Ammon's horn (tissue), 1 donor: ENCODE data around the gene RPTOR.

Experiments
- DNase-seq: peaks from one replicate; pipeline ENCODE4 v3.0.0-alpha.2; 2016; ENCODE audit warnings: low spot score

RPTOR gene

DNA sequence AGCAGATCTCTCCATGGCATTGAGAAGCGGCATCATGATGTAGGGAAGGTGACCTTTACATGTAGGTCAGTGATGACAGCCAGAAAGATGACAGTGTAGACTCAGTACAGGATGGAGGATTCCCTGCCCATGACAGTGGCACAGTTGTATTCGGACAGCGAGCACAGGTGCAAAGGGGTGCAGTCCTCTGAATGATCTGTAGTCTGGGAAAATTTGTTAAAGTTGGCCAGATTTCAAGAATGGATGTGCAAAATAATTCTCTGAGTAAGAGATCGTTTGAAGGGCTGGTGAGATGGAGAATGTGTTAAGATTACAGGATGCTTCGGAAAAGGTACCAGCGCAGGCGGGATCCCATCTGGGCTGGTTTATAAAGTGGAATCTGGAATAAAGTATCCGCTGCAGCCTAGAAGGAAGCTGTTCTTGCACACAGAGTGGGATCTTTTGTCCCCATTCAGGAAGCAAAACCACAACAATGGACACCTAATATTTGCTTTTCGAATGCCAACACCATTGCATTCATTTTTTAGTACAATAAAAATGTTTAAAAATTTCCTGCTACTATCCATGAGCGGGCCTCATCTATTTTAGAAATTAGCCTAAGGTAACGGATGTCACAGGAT is 101.2 kb downstream of the RPTOR start:
- no peak for DNase-seq

DNA sequence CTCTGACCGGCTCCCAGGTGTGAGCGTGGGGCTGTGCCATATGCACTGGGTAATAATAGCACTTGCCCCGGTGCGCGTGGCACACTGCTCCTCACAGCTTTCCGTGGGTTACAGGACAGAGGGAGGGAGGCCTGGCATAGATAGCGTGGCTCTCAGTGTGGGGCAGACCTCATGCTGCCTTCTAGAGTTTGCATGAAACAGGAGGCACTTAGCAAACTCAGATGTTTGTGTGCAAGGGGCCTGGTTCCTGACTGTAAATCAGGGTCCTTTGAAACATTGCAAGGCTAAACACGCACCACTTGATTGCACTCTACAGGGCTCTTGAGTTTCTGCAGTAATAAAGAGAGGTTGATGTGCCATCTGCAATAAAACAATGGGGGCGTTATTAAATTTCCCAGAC is 101.7 kb downstream of the RPTOR start:
- DNase-seq: no peak

DNA sequence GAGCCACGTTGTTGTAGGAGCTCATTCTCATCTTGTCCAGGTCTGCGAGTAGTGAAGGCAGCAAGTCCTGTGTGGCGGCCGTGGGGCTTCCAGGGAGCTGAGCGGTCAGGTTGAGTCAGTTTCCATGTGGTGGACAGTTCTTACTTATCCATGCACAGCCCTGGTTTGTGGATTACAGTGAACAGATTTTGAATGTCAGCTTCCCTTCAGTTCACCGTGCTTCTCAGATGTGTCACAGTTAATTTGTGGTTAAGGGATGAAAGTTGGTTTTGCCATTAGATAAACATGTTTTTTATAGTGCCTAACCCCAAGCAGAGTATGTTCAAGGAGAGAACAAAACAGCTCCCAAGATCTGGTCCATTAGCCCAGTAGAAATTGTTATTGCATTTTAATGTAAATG is 103.1 kb downstream of the RPTOR start:
- no peak for DNase-seq

DNA sequence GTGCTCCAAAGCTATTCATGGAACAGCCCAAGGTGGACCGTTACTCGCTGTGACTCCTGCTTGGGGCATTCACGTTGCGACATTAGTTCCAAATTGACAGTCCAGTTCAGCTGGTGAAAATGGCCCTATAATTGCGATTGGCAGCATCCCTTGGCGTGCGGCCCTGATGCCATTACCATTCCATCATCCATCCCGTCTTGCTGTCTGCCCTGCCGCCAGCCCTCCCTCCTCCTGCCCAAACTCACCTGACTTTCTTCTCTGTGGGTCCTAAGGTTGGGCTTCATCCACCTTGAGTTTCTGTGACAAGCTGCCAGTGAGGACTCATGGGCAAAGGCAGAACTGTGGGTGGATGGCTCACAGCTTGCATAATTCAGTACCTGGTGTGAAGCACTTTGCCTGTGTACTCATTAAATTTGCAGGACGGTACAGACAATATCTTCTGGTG is 104.6 kb downstream of the RPTOR start:
- no peak for DNase-seq

DNA sequence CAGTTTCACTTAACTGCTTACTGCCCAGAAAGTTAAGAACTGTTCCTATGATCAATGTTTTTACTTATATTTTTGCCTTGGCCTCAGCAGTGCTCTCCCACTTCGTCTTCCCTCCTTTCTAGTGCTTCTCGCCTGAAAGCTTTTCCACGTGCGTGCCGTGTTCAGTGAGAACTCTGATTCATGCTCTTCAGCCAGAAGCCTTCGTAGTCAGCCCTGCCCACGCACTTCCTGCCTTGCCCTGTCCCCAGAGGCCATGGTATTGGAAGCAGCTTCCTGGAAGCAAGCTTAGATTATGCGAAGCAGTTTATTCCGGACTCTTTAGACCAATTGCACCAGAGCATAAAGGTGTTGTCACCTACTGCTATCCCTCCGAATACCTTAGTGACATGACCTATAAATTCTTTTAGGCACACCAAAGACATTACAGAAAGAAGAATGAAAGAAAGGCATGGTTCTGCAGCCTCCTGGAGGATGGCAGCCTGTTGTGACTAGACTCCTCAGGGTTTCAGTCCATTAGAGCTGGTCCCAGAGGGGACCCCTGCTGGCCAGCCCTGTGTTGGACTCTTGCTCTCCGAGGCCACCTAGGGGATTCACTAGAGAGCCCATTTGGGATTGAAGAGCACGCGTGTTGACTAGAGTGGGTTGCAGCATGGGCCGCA is 105.2 kb downstream of the RPTOR start:
- DNase-seq: no peak

DNA sequence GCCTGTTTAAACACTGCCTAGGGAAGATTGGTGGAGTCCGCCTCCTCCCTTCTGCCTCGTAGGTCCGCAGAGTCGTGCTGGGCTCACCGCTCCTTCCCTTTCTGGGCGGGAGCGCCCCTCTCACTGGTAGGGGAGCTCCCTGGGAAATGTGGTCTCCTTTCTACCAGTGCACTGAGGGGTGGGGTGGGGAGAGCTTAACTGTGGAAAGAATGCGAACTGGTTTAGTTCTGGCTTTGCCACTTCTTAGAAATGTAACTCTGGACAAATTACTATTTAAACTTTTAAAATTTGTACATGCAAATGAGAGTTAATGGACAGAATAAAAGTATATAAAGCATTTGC is 105.7 kb downstream of the RPTOR start:
- DNase-seq: no peak

DNA sequence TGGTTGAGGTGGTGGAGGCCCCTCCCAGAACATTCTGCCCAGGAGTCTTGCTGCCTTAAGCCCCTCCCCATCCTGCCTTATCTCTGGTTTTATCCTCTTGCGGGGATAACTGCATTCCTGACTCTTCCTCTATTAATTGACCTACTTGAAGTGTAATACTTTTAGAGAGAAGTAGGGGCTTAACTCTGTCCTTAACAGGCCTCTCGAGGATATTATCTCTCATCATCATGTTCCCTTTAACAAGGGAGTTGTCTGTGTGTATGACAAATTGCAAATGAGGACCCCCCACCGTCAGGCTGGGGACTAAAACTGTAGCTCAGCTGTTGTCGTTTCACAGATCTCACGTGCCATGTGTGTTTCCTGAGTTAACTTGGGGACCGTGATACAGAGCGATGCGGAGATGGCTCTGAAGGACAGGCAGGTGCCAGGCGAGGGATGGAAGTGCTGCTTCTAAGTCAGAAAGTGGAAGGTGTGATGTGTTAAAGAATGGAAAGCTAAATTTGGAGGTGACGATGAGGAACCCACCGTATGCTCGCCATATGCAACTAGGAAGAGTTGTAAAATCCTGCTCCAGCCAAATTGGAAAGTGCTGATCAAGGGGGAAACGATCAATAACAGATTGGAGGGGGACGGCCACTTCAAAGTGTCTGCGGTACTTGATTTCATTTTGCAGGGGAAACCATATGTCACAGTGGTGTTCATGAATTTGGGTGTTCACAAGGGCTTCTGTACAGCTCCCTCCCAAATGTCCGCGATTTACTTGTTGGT is 106.3 kb downstream of the RPTOR start:
- DNase-seq: no peak

DNA sequence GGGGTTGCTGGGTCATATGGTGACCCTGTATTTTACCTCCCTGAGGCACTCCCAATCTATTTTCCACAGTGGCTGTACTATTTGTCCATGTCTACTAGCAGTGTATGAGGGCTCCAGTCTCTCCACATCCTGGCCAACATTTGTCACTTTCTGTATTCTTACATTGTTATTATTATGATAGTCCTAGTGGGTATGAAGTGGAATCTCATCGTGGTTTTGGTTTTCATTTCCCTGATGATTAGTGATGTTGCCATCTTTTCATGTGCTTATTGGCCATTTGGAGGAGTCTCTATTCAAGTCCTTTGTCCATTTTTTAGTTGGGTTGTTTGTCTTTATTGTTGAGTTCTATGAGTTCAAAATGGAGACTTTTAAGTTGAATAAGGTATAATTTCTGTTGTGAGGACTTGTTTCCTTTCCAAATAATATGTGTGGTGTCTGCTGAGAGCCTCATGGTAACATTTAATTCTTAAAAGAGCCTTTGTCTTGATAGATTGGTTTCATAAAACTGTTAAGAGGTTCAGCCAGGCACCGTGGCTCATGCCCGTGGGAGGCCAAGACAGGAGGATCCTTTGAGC is 108.2 kb downstream of the RPTOR start:
- DNase-seq: no peak

DNA sequence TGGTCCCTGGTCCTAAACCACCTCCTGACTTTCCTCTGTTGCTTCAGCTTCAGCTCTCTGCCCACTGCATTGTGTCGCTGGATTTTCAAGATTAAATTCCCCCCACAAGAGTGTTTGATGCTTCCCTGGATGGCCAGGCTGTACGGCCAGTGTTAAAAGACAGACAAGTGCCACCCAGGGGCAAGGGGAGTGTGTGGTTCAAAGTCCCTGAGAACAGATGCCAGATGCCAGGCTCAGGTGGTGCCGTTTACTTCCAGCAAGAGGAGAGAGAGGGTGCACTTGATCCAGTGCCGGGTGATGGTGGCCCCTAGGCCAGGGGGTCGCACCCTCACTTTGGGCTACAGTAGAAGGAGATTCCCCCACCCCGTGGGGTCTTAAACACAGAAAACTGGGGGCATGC is 109.2 kb downstream of the RPTOR start:
- DNase-seq: no peak

DNA sequence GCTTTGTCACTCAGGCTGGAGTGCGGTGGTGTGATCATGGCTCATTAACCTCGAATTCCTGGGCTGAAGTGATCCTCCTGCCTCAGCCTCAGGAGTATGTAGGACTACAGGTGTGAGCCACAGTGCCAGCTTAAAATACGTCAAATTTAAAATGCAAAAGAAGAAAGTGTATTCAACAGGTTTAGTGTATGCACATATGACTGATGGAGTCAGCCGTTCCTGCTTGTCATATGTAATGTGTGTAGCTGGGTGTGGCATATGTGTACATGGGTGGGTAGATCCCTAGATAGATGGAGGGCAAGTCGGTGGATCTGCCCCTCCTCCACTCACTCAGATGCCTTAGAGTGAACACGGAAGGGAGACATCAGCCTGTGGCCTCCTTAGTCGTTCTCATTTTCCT is 111.0 kb downstream of the RPTOR start:
- DNase-seq: no peak

DNA sequence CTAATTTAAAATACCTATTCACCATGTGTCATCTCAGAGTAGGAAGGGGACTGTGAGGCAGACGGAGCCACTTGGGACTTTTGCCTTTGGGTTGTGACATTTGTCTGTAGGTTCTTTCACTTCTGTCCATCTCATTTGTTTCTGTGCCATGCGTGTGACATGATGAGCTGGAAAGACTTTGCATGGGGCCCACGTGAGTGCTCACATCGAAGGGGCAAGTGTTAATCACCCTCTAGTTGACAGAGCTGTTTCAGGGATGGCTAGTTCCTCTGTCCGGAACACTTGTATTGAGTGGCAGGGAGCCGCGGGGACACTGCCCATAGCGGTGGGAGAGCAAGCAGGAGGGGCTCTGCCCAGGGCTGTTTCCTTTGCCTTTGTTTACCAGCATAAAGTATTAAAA is 112.0 kb downstream of the RPTOR start:
- DNase-seq: peak; percentile 43

DNA sequence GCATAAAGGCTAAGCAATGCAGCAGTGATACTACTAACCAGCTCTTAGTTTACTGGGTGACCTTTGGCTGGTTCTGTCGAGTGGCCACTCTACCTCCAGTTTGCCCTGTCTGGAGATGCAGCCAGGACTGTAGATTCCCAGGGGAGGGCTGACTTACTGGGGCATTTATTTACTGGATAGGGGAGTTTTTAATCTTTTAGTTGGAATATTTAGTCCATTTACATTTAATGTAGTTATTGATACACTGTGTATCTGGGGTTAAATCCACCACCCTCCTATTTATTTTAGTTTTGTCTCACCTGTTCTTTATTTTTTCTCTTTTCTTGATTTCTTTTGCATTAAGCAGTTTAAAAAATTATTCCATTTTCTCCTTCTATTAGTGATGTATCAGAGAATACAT is 112.9 kb downstream of the RPTOR start:
- no peak for DNase-seq

DNA sequence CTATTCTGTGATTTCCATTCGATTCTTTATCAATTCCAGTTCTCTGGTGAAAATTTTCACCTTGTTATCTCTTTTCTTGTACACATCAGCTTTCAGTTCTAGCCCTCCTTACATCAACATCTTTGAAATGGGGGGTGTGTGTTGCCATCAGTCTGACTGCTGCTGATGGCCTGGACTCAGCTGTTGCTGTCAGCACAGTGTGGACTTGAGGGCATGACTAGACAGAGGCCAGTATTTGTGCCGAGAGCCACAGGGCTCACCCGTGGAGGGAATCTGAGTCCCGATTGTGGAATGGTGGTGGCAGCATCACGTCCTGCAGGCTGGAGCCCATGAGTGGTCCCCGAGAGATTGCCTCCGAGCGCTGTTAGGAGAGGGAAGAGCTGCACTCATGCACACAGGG is 114.2 kb downstream of the RPTOR start:
- DNase-seq: no peak

DNA sequence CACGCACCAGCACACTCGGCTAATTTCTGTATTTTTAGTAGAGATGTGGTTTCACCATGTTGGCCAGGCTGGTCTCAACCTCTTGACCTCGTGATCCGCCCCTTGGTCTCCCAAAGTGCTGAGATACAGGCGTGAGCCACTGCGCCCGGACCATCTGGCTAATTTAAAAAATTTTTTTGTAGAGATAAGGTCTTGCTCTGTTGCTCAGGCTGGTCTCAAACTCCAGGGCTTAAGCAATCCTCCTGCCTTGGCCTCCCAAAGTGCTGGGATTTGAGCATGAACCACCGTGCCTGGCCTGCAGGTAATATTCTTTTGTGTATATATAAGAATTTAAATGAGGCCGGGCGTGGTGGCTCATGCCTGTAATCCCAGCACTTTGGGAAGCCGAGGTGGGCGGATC is 115.0 kb downstream of the RPTOR start:
- no peak for DNase-seq

DNA sequence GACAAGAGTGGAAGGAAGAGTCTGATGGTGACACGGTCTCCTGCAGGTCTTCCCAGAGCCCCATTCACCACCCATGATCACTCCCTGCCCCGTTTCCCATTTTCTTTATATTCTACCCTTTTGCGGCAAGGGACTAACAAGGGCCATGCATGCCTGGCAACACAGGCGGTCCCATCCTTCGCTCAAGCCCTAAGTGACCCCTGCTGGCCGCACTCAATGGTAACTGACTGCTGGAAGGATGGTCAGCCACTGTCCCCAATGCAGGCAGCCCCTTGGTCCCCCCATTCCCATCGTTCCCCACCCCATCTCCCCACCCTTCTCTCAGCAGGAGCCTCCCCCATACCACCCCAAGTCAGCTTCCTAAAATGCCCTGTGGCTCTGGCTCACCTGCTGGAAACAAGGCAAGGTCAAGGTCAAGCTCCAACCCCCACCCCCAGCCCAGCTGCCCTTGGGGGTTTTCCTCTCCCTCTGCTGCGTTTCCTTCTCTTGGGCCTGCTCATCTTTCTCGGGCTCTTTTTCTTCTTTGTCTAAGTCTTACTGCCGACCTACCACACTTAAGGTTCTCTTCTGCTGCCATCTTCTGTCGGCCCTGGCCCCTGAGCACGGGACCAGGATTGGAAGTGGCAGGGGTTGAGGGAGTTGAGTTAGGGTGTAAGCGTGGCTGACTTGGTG is 116.0 kb downstream of the RPTOR start:
- no peak for DNase-seq

DNA sequence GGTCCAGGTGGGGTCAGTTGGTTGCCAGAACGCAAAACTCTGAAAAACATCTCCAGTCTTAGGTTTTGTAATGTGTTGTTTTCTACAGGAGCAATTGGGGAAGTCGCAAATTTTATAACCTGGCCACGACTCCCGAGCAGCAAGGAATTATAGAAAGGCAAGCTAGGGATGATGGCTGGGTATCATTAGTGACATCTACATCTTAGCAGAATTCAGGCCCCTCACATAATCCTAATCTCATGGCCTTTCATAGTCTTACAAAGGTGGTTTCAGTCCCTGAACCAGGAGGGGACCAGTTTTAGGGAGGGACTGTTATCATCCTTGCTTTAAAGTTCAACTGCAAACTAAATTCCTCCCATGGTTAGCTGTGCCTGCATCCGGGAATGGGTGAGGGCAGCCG is 117.9 kb downstream of the RPTOR start:
- no peak for DNase-seq

DNA sequence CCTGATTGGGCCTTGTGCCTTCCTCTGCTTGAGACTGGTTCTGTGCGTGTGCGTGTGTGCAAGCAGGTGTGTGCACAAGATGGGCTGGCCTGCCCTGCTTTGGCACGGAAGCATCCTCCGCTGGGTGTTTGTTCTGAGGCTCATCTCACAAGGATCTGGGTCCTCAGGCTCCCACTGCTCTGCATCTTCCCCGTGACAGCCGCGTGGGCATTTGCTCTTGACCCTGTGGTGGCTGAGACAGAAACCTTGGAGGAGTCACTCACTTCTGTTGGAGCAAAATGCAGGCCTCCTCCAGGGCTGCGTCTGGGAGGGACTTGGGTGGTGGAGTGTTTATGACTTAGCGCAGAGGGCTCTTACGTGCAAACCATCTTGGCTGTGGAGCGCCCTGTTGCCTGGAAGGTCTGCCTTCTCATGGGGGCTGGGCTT is 119.2 kb downstream of the RPTOR start:
- DNase-seq: no peak

DNA sequence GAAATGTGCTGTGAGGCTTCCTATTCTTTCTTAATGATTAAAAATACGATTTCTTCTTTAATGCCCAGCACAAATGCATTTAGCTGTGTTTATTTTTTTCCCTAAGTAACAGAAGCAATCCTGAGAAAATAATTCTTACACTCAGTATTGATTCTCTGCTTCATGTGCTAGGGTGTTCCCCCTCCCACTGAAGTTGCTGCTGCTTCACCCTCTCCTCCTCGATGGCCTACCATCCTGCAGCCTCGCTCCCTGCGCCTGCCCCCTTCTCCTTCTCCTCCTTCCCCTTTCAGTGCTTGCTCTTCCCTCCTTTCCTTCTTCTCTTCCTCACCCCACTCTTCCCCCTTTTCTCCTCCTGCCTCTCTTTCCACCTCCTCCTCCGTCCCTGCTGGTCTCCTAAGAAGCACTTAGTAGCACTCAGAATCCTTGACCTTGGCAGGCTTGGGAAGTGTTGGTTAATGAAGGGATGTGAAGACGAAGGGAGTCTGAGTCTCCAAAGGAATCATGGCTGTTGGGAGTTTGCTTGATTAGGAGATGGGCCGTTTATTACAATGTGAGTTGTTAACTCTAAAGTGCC is 119.7 kb downstream of the RPTOR start:
- no peak for DNase-seq

DNA sequence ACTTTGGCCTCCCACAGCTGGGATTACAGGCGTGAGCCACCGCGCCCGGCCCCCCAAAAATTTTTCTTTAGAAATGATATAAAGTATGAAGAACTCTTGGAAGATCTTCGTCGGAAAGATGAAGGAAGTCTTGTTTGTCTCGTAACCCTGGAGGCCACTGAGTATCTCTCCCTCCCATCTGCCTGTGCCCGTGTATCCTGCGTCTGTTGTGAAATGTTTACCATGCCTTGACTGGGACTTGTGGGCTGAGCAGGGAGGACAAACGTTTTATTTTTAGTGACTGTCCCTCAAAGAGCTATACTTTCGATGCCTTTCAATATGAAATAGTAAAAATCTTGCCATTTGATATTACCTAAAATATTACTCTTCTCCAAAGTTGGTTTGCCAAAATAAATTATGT is 121.2 kb downstream of the RPTOR start:
- DNase-seq: no peak

DNA sequence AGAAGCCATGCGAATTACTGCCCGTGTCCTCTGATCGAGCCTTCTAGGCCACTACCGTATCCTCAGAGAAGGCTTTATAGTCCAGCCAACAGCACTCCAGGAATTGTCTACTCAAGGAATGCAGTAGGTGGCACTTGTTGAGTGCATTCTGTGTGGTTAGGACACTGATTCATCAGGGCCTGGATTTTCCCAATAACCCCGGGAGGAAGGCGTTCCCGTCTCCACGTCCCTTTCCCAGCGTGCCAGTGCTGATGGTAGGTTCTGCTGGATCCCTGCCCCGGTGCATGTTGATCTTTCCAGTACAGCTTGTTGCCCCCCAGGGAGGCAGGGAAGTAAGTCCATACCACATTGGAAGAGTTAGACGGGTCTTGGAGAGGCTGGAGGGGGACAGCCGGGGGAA is 122.2 kb downstream of the RPTOR start:
- no peak for DNase-seq

DNA sequence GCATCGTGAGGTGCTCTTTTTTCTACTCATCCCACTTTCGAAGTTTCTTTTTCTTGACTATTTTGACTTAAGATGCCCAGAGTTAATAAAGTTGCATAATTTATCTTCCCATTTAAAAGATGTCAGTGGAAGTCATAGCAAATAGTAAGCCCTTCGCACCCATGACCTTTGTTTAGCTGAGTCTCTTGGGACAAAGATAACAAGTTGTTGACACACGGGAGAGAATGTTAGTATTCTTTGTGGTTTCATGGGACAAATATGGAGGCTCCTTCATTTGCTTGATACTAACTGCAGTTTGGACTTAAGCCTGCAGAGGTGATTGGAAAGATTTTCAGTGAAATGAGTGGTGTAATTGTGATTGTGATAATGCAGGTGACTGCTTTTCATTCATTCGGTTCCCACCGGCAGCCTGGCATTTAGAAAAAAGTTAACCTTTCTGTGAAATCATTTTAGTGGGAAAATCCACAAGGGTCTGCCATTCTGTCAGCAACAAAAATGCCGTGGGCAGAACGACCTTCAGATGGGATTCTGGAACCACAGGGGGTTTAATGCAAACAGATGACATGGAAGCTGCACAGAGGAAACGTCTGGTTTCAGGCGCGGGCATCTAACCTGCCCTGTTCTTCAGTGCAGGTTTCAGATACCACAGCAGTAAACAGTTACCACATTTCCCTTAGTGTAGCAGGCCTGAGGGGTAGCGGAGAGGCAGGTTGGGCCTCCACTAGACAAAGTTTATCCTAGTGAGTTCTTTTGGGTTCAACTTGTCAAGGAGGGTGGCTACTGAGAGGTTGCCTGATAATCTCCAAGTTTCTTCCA is 123.0 kb downstream of the RPTOR start:
- DNase-seq: no peak
